ENCODE measurements around the gene CEBPZ.
"Not testable (repeated sequence)": the region's sequence is repeated elsewhere in the genome, so short reads cannot be mapped to it uniquely, and the experiment has no call there.

The CEBPZ gene

GRCh38 chr2:37211212-37211611 is 20.2 kb downstream of the CEBPZ start:
- no peak for ATAC-seq
- TF ChIP-seq OSR1 (CRISPR knock-in tag; IDR thresholded peaks at IDR 0.05) (no peak), CSDC2 (CRISPR knock-in tag; IDR thresholded peaks at IDR 0.05) (no peak), ZNF8 (CRISPR knock-in tag; IDR thresholded peaks at IDR 0.05) (no peak), BACH2 (CRISPR knock-in tag; IDR thresholded peaks at IDR 0.05; ENCODE audit: borderline replicate concordance) (no peak), ZNF565 (CRISPR knock-in tag; conservative IDR thresholded peaks at IDR 0.05; ENCODE audit: low read depth) (no peak), CSRNP3 (CRISPR knock-in tag; IDR thresholded peaks at IDR 0.05) (no peak), ZFP30 (CRISPR knock-in tag; IDR thresholded peaks at IDR 0.05) (no peak), ZC3H10 (CRISPR knock-in tag; IDR thresholded peaks at IDR 0.05) (no peak), ISL1 (CRISPR knock-in tag; IDR thresholded peaks at IDR 0.05) (no peak), ARNTL (CRISPR knock-in tag; IDR thresholded peaks at IDR 0.05; ENCODE audit: borderline replicate concordance, low read depth) (no peak), TSHZ2 (CRISPR knock-in tag; IDR thresholded peaks at IDR 0.05) (no peak), ZFP3 (CRISPR knock-in tag; IDR thresholded peaks at IDR 0.05) (no peak), POU6F1 (CRISPR knock-in tag; IDR thresholded peaks at IDR 0.05; ENCODE audit: borderline replicate concordance, low read depth) (no peak)

- not testable (repeated sequence) for ATAC-seq
These were observed 24.6 kb downstream of the CEBPZ start for GRCh38 chr2:37206760-37207159.

GRCh38 chr2:37205689-37206341 is 25.6 kb downstream of the CEBPZ start:
- TF ChIP-seq ZFP3 (CRISPR knock-in tag; IDR thresholded peaks at IDR 0.05) (no peak), TCF4 (CRISPR knock-in tag; IDR thresholded peaks at IDR 0.05; ENCODE audit: borderline replicate concordance) (no peak), ISL1 (CRISPR knock-in tag; IDR thresholded peaks at IDR 0.05) (no peak), ARNTL (CRISPR knock-in tag; IDR thresholded peaks at IDR 0.05; ENCODE audit: borderline replicate concordance, low read depth) (no peak), POU6F1 (CRISPR knock-in tag; IDR thresholded peaks at IDR 0.05; ENCODE audit: borderline replicate concordance, low read depth) (no peak), RARB (CRISPR knock-in tag; IDR thresholded peaks at IDR 0.05) (no peak), ESRRG (CRISPR knock-in tag; IDR thresholded peaks at IDR 0.05) (no peak), ZC3H10 (CRISPR knock-in tag; IDR thresholded peaks at IDR 0.05) (no peak), ZNF70 (CRISPR knock-in tag; IDR thresholded peaks at IDR 0.05) (no peak), ZFP30 (CRISPR knock-in tag; IDR thresholded peaks at IDR 0.05) (no peak), CREB5 (CRISPR knock-in tag; IDR thresholded peaks at IDR 0.05; ENCODE audit: low read depth) (no peak), SNAI2 (CRISPR knock-in tag; IDR thresholded peaks at IDR 0.05) (no peak), BACH2 (CRISPR knock-in tag; IDR thresholded peaks at IDR 0.05; ENCODE audit: borderline replicate concordance) (no peak), GLIS3 (CRISPR knock-in tag; IDR thresholded peaks at IDR 0.05) (no peak), CSRNP3 (CRISPR knock-in tag; IDR thresholded peaks at IDR 0.05) (no peak), OSR1 (CRISPR knock-in tag; IDR thresholded peaks at IDR 0.05) (no peak), PPARA (CRISPR knock-in tag; IDR thresholded peaks at IDR 0.05; ENCODE audit: borderline replicate concordance) (no peak), ZNF8 (CRISPR knock-in tag; IDR thresholded peaks at IDR 0.05) (no peak), TSHZ2 (CRISPR knock-in tag; IDR thresholded peaks at IDR 0.05) (no peak)
- no peak for ATAC-seq

GRCh38 chr2:37205071-37205661 is 26.2 kb downstream of the CEBPZ start:
- not testable (repeated sequence) for ATAC-seq

Data from SK-N-SH treated with all-trans-retinoic acid at 6 μM for 48 hours (cell line).